Endothelial cell of umbilical vein (primary cell): ENCODE data around the gene SOAT1. TPM values are rescaled to one million over a fixed set of nuclear protein-coding genes. Genes with fewer than 3 reads are reported as not detected.

Experiments
- BruUV-seq: library from RNA; stranded (reverse); fragments of 400-500 nt; replicated peaks from 2 replicates; lab custom pipeline; 2021; lab: Mats Ljungman, UMichigan
- CTCF ChIA-PET: fragments of 300-600, 350-600 bp; sonication (Branson Sonifier 250); formaldehyde crosslinking; loops from one replicate; lab custom pipeline; 2021; ENCODE audit warnings: antibody characterized with exemption, inconsistent platforms; lab: Charles Lee
- POLR2A ChIA-PET: fragments of 300-600, 350-600 bp; sonication (Branson Sonifier 250); formaldehyde crosslinking; loops from one replicate; lab custom pipeline; 2021; ENCODE audit warnings: antibody characterized with exemption, inconsistent platforms; lab: Charles Lee
- DNase-seq: peaks from one replicate; pipeline ENCODE4 v3.0.0-alpha.2; 2011; ENCODE audit warnings: low read depth, low spot score
- FAIRE-seq: peaks from 2 replicates; lab custom pipeline; 2011; peaks lifted over from hg19 to GRCh38; lab: Jason Lieb, UNC
- H2AFZ ChIP-seq: 2 replicates; pipeline ENCODE4 v1.6.0; 2012; ENCODE audit warnings: low read depth, low read length, control low read depth, inconsistent platforms
- H3K27ac ChIP-seq: 2 replicates; pipeline ENCODE4 v1.5.1; 2011; ENCODE audit warnings: low read depth, mild to moderate bottlenecking, control low read depth, low read length, moderate library complexity; ENCODE audit not compliant: insufficient read depth
- H3K27me3 ChIP-seq, 2 experiments: 2 replicates each; pipeline versions ENCODE4 v1.6.0 to v1.6.1; 2011; ENCODE audit warnings: low read length in 2 of 2, mixed read lengths in 1 of 2; ENCODE audit not compliant: control insufficient read depth in 2 of 2, insufficient read depth in 2 of 2
- H3K36me3 ChIP-seq, 2 experiments: 2 replicates in 1 of 2; 3 replicates in 1 of 2; pipeline ENCODE4 v1.5.1; 2011; ENCODE audit warnings: low read length in 2 of 2, mild to moderate bottlenecking in 1 of 2, moderate library complexity in 1 of 2; ENCODE audit not compliant: control insufficient read depth in 2 of 2, insufficient read depth in 2 of 2; ENCODE audit errors: extremely low read depth in 1 of 2
- H3K4me1 ChIP-seq: 3 replicates; pipeline ENCODE4 v1.5.1; 2011; ENCODE audit warnings: mild to moderate bottlenecking, low read length; ENCODE audit not compliant: control insufficient read depth, insufficient read depth; ENCODE audit errors: extremely low read depth
- H3K4me2 ChIP-seq: 2 replicates; pipeline ENCODE4 v1.6.1; 2011; ENCODE audit warnings: low read length, control low read depth, mixed read lengths; ENCODE audit not compliant: insufficient read depth
- H3K4me3 ChIP-seq, 3 experiments: fragments of 200-600 bp in 1 of 3; sonication (generic), shearing (Covaris generic) in 1 of 3; replicated peaks in 1 of 3; 2 replicates each; pipeline ENCODE4 v1.5.1; 2011 to 2016; ENCODE audit warnings: control low read depth in 3 of 3, low read length in 3 of 3, mild to moderate bottlenecking in 2 of 3, inconsistent platforms in 1 of 3, low read depth in 1 of 3, moderate library complexity in 1 of 3; ENCODE audit not compliant: insufficient read depth in 1 of 3
- H3K79me2 ChIP-seq: 2 replicates; pipeline ENCODE4 v1.6.0; 2012; ENCODE audit warnings: low read length, inconsistent platforms; ENCODE audit not compliant: control insufficient read depth, insufficient read depth
- H3K9ac ChIP-seq: replicated peaks from 2 replicates; pipeline ENCODE3; 2011; ENCODE audit warnings: low read length, control low read depth; ENCODE audit not compliant: insufficient read depth; ENCODE audit errors: extremely low read depth
- H3K9me1 ChIP-seq: replicated peaks from 3 replicates; pipeline ENCODE4 v1.6.0; 2011; ENCODE audit warnings: mild to moderate bottlenecking, low read length; ENCODE audit not compliant: control insufficient read depth, insufficient read depth; ENCODE audit errors: extremely low read depth
- H3K9me3 ChIP-seq: replicated peaks from 2 replicates; pipeline ENCODE4 v1.5.1; 2012; ENCODE audit warnings: low read length, inconsistent platforms; ENCODE audit not compliant: control insufficient read depth, insufficient read depth
- H4K20me1 ChIP-seq: replicated peaks from 2 replicates; pipeline ENCODE3; 2011; ENCODE audit warnings: mild to moderate bottlenecking, low read length; ENCODE audit not compliant: control insufficient read depth, insufficient read depth; ENCODE audit errors: extremely low read depth
- CTCF ChIP-seq, 2 donors: IDR thresholded peaks; 1 replicate in 1 of 2; 2 replicates in 1 of 2; pipeline ENCODE4 v1.5.1; 2011; ENCODE audit warnings: low read length in 2 of 2, mild to moderate bottlenecking in 2 of 2, moderate library complexity in 2 of 2, control low read depth in 1 of 2, inconsistent platforms in 1 of 2, low read depth in 1 of 2; ENCODE audit not compliant: insufficient read depth in 1 of 2; ENCODE audit errors: extremely low read depth in 1 of 2
- EZH2 ChIP-seq: IDR thresholded peaks from 2 replicates; pipeline ENCODE4 v1.6.1; 2012; ENCODE audit warnings: borderline replicate concordance, low read depth, mild to moderate bottlenecking, moderate library complexity, low read length, inconsistent platforms; ENCODE audit not compliant: severe bottlenecking
- FOS ChIP-seq: IDR thresholded peaks from 2 replicates; pipeline ENCODE4 v1.6.1; 2011; ENCODE audit warnings: mild to moderate bottlenecking, low read length, moderate library complexity, borderline replicate concordance; ENCODE audit not compliant: insufficient read depth
- GATA2 ChIP-seq: IDR thresholded peaks from 2 replicates; pipeline ENCODE4 v1.7.0; 2011; ENCODE audit warnings: low read depth, mild to moderate bottlenecking, moderate library complexity, mixed read lengths, low read length; ENCODE audit not compliant: insufficient read length, insufficient read depth
- JUN ChIP-seq: IDR thresholded peaks from 2 replicates; pipeline ENCODE4 v1.6.1; 2011; ENCODE audit warnings: borderline replicate concordance, low read depth; ENCODE audit not compliant: insufficient read length, insufficient read depth
- MAX ChIP-seq: IDR thresholded peaks from 2 replicates; pipeline ENCODE4 v1.6.1; 2011; ENCODE audit not compliant: insufficient read depth, insufficient read length
- MYC ChIP-seq: IDR thresholded peaks from one replicate; pipeline ENCODE4 v1.6.1; 2011; ENCODE audit warnings: mild to moderate bottlenecking, low read depth, low read length
- POLR2A ChIP-seq: IDR thresholded peaks from 2 replicates; pipeline ENCODE4 v1.6.1; 2012; ENCODE audit warnings: low read depth, mild to moderate bottlenecking, control low read depth, low read length
- POLR2AphosphoS5 ChIP-seq: IDR thresholded peaks from 2 replicates; pipeline ENCODE4 v1.6.1; 2012; ENCODE audit warnings: low read depth, mild to moderate bottlenecking, control low read depth, low read length, moderate library complexity; ENCODE audit not compliant: insufficient read depth
- dilution Hi-C: fragments of 300-500 bp; cut with MboI; formaldehyde crosslinking; loops from one replicate; pipeline ENCODE4 v1.15.0; 2019; ENCODE audit warnings: low sequenced_read_pairs; ENCODE audit not compliant: extremely low pct_ligation_motif_present
- intact Hi-C: fragments of 100-400 bp; cut with micrococcal nuclease; formaldehyde crosslinking; loops from one replicate; pipeline ENCODE4 v1.10.0; 2022
- polyA plus RNA-seq, 4 experiments: library from polyadenylated mRNA; depleted of rRNA in 3 of 4; stranded (reverse) in 3 of 4; unstranded in 1 of 4; fragments of >200 nt; gene quantifications; 2 replicates each; pipeline versions ENCODE4 v1.2.1 to v1.2.3, GENCODE V29; 2011 to 2012; ENCODE audit warnings: missing spikeins in 1 of 4
- total RNA-seq: library from RNA; stranded (reverse); gene quantifications from 2 replicates; pipeline ENCODE4 v1.2.3, GENCODE V29; 2021

Gene SOAT1
- total and polyA plus RNA-seq, 2 donors (not counting 3 experiments of a cell fraction or from before 2014, with no cell fraction given): 14.0 to 38.2 TPM

DNA sequence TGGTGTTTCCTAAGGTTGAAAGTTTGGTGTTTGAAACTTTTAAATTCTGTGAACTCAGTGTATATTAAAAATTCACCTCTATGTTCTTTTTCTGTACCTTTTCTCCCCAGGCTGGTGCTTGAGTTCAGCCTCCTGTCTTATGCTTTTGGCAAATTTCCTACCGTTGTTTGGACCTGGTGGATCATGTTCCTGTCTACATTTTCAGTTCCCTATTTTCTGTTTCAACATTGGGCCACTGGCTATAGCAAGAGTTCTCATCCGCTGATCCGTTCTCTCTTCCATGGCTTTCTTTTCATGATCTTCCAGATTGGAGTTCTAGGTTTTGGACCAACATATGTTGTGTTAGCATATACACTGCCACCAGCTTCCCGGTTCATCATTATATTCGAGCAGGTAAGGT, 47.3 kb downstream of the SOAT1 start:
- no peaks in the 10 kb centered on the region for H4K20me1 ChIP-seq
- no peaks in the 10 kb centered on the region for H3K27me3 ChIP-seq
- intact Hi-C loops: no loop called here
- DNase-seq (no peak), FAIRE-seq (no peak)
- no peak overlapping the region for H2AFZ ChIP-seq
- H3K9me1 ChIP-seq: no peaks in the 10 kb centered on the region
- ChIA-PET CTCF (interaction anchor here (1.3 kb wide), 1 partner anchor 30 kb away, joined by 3 read pairs; no protein-coding TSS in a partner anchor), POLR2A (no interaction called here)
- no peaks in the 10 kb centered on the region for H3K4me1 ChIP-seq
- H3K27ac ChIP-seq: no peak overlapping the region
- dilution Hi-C loops: no loop called here
- no peak overlapping the region for H3K4me3 ChIP-seq
- no peak overlapping the region for H3K4me2 ChIP-seq
- no peak overlapping the region for H3K9ac ChIP-seq
- no peak for TF ChIP-seq POLR2AphosphoS5
- TF ChIP-seq MYC: no peak
- TF ChIP-seq CTCF (IDR thresholded peaks at IDR 0.05; ENCODE audit: extremely low read depth in 1 of 2, insufficient read depth in 1 of 2, low read depth in 1 of 2, low read length in 2 of 2): no peak
- no peak for TF ChIP-seq POLR2A
- TF ChIP-seq FOS: no peak
- TF ChIP-seq JUN: no peak
- TF ChIP-seq MAX: no peak
- no peak for TF ChIP-seq GATA2
- TF ChIP-seq EZH2: no peak
- H3K9me3 ChIP-seq: no peaks in the 10 kb centered on the region
- no TSS peak for BruUV-seq
- H3K79me2 ChIP-seq: no peaks in the 10 kb centered on the region
- no peaks in the 10 kb centered on the region for H3K36me3 ChIP-seq
